Trophoblast cell (in vitro differentiated cells and primary cell): ENCODE measurements around the gene VCAM1.

Experiments
- DNase-seq, 2 donors: peaks; one replicate each; pipeline ENCODE4 v3.0.0-alpha.2; 2016
- H2AFZ ChIP-seq: 2 replicates; pipeline ENCODE4 v1.6.1; 2013; ENCODE audit warnings: low read length, moderate library complexity, mild to moderate bottlenecking; ENCODE audit not compliant: insufficient read depth, poor library complexity
- H2AK5ac ChIP-seq: 2 replicates; pipeline ENCODE4 v1.6.1; 2013; ENCODE audit warnings: mild to moderate bottlenecking, low read length
- H2BK120ac ChIP-seq: 2 replicates; pipeline ENCODE4 v1.6.1; 2013; ENCODE audit warnings: low read length, mild to moderate bottlenecking, moderate library complexity; ENCODE audit not compliant: insufficient read depth, poor library complexity
- H2BK12ac ChIP-seq: 2 replicates; pipeline ENCODE4 v1.6.1; 2013; ENCODE audit warnings: mild to moderate bottlenecking, low read length, moderate library complexity
- H2BK5ac ChIP-seq: 2 replicates; pipeline ENCODE4 v1.6.1; 2013; ENCODE audit warnings: low read length, low read depth, moderate library complexity, mild to moderate bottlenecking; ENCODE audit not compliant: poor library complexity
- H3K14ac ChIP-seq: 2 replicates; pipeline ENCODE4 v1.6.1; 2013; ENCODE audit warnings: mild to moderate bottlenecking, low read length
- H3K18ac ChIP-seq: 2 replicates; pipeline ENCODE4 v1.6.1; 2013; ENCODE audit warnings: mild to moderate bottlenecking, low read length
- H3K23ac ChIP-seq: 2 replicates; pipeline ENCODE4 v1.6.1; 2013; ENCODE audit warnings: low read length
- H3K27ac ChIP-seq: 2 replicates; pipeline ENCODE4 v1.5.1; 2013; ENCODE audit warnings: low read depth, mild to moderate bottlenecking, inconsistent platforms, low read length, moderate library complexity
- H3K27me3 ChIP-seq: 2 replicates; pipeline ENCODE4 v1.6.1; 2013; ENCODE audit warnings: inconsistent platforms, mild to moderate bottlenecking, low read length, moderate library complexity; ENCODE audit not compliant: insufficient read depth
- H3K36me3 ChIP-seq, 2 experiments: 1 replicate in 1 of 2; 2 replicates in 1 of 2; pipeline ENCODE4 v1.6.1; 2013; ENCODE audit warnings: low read length in 2 of 2, mild to moderate bottlenecking in 2 of 2, moderate library complexity in 1 of 2; ENCODE audit not compliant: insufficient read depth in 2 of 2, control insufficient read depth in 1 of 2
- H3K4ac ChIP-seq: 2 replicates; pipeline ENCODE4 v1.6.1; 2013; ENCODE audit warnings: low read depth, mild to moderate bottlenecking, low read length, moderate library complexity
- H3K4me1 ChIP-seq, 2 experiments: 1 replicate in 1 of 2; 2 replicates in 1 of 2; pipeline ENCODE4 v1.6.1; 2013; ENCODE audit warnings: low read length in 2 of 2, mild to moderate bottlenecking in 2 of 2, moderate library complexity in 1 of 2; ENCODE audit not compliant: insufficient read depth in 2 of 2, control insufficient read depth in 1 of 2
- H3K4me2 ChIP-seq: 2 replicates; pipeline ENCODE4 v1.6.1; 2013; ENCODE audit warnings: inconsistent platforms, mild to moderate bottlenecking, low read length, moderate library complexity
- H3K4me3 ChIP-seq: 2 replicates; pipeline ENCODE4 v1.5.1; 2013; ENCODE audit warnings: mild to moderate bottlenecking, low read depth, low read length, inconsistent platforms
- H3K79me1 ChIP-seq: one replicate; pipeline ENCODE4 v1.6.1; 2013; ENCODE audit warnings: low read length
- H3K79me2 ChIP-seq: 2 replicates; pipeline ENCODE4 v1.6.1; 2013; ENCODE audit warnings: low read length, mild to moderate bottlenecking; ENCODE audit not compliant: control insufficient read depth, insufficient read depth, poor library complexity
- H3K9ac ChIP-seq: 2 replicates; pipeline ENCODE4 v1.6.1; 2013; ENCODE audit warnings: mild to moderate bottlenecking, low read length
- H3K9me3 ChIP-seq: 2 replicates; pipeline ENCODE4 v1.6.1; 2013; ENCODE audit warnings: low read depth, mild to moderate bottlenecking, control low read depth, inconsistent platforms, low read length; ENCODE audit not compliant: insufficient read depth
- H4K12ac ChIP-seq: 2 replicates; pipeline ENCODE4 v1.6.1; 2013; ENCODE audit warnings: low read depth, mild to moderate bottlenecking, low read length, moderate library complexity
- H4K8ac ChIP-seq: 2 replicates; pipeline ENCODE4 v1.6.1; 2013; ENCODE audit warnings: low read depth, mild to moderate bottlenecking, low read length, moderate library complexity
- H4K91ac ChIP-seq: one replicate; pipeline ENCODE4 v1.6.1; 2013; ENCODE audit warnings: low read depth, mild to moderate bottlenecking, low read length, moderate library complexity
- WGBS: extraction: QIAGEN DNeasy Blood & Tissue Kit; methylation state at CpG from one replicate; pipeline ENCODE4 v1.1.7; 2013; ENCODE audit warnings: missing lambda C conversion rate; ENCODE audit not compliant: insufficient read length, insufficient coverage; ENCODE audit errors: extremely low coverage; 5-methylcytosine and 5-hydroxymethylcytosine counted together

VCAM1 gene

DNA sequence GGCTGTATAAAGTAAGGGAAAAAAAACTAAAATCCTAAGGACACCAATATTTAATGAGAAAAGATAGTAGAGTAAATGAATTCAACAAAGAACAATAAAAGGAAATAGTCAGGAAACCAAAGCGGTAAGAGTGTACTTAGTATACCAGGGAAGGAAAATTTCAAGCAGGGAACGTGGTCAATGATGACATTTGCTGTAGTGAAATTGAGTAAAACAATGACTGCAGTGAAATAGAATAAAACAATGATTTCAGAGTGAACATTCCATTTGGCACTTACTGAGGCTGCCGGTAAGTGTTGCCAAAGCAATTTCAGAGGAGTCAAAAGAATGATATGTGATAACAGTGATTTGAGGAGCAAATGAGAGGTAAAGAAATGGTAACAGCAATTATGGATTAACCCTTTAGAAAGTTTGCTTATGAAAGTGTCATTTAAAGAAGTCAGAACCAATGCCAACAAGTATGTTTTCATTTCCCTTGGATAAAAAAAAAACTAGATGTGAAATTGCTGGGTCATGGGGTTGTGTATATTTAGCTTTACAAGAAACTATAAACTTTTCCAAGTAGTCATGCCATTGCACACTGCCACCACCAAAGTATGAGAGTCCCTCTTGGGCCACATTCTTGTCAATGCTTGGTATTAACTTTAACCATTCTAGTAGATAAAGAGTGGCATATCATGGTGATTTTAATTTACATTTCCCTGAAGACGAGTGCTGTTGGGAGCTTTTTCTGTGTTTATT lies 50.5 kb downstream of the VCAM1 start:
- Histone ChIP-seq H3K4me3 (no peak overlapping the region), H4K12ac (no peak overlapping the region), H4K8ac (no peak overlapping the region), H3K79me2 (no peaks in the 10 kb centered on the region), H3K27me3 (no peaks in the 10 kb centered on the region), H3K79me1 (no peaks in the 10 kb centered on the region), H3K4ac (no peak overlapping the region), H3K9ac (no peak overlapping the region), H3K14ac (no peak overlapping the region), H2BK5ac (no peak overlapping the region), H3K27ac (no peak overlapping the region), H3K36me3 (no peaks in the 10 kb centered on the region), H2AFZ (no peak overlapping the region), H4K91ac (no peak overlapping the region), H2AK5ac (no peak overlapping the region), H3K18ac (no peak overlapping the region), H3K9me3 (no peaks in the 10 kb centered on the region), H3K4me1 (no peaks in the 10 kb centered on the region), H3K4me2 (no peak overlapping the region), H3K23ac (no peak overlapping the region), H2BK12ac (no peak overlapping the region), H2BK120ac (no peak overlapping the region)
- DNase-seq, result no peak
- no CpG with 5 or more reads among the region's 4 CpGs for WGBS

DNA sequence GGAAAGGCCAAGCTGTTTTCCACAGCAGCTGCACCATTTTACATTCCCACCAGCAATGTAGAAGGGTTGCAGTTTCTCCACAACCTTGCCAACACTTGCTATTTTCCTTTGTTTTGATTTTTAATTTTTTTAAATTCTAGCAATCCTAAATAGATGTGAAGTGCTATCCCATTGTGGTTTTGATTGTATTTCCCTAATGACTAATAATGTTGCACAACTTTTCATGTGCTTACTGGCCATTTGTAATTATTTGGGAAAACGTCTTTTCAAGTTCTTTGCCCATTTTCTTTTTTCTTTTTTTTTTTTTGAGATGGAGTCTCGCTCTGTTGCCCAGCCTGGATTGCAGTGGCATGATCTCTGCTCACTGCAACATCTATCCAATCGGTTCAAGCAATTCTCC lies 53.9 kb downstream of the VCAM1 start:
- Histone ChIP-seq H2BK120ac (no peak overlapping the region), H3K27ac (no peak overlapping the region), H3K4me1 (no peaks in the 10 kb centered on the region), H3K79me1 (no peaks in the 10 kb centered on the region), H4K8ac (no peak overlapping the region), H4K12ac (no peak overlapping the region), H3K79me2 (no peaks in the 10 kb centered on the region), H3K18ac (no peak overlapping the region), H3K36me3 (no peaks in the 10 kb centered on the region), H3K4ac (no peak overlapping the region), H3K9me3 (no peaks in the 10 kb centered on the region), H3K4me2 (no peak overlapping the region), H3K14ac (no peak overlapping the region), H2AFZ (no peak overlapping the region), H3K27me3 (no peaks in the 10 kb centered on the region), H2AK5ac (no peak overlapping the region), H3K4me3 (no peak overlapping the region), H2BK5ac (no peak overlapping the region), H3K9ac (no peak overlapping the region), H3K23ac (no peak overlapping the region), H4K91ac (no peak overlapping the region), H2BK12ac (no peak overlapping the region)
- no peak for DNase-seq
- no CpG with 5 or more reads among the region's 3 CpGs for WGBS

DNA sequence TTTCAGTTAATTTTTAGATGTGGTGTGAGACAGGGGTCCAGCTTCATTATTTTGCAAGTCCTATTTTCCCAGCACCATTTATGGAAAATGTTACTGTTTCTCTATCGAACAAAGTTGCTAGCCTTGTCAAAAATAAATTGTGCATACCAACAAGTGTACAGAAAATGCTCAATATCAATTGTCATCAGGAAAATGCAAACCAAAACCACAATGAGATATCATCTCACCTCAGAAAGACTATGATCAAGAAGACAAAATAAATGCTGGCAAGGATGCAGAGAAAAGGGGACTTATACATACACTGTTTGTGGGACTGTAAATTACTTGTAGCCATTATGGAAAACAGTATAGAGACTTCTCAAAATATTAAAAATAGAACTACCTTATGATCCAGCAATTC lies 54.8 kb downstream of the VCAM1 start:
- Histone ChIP-seq H3K79me2 (no peaks in the 10 kb centered on the region), H3K36me3 (no peaks in the 10 kb centered on the region), H3K14ac (no peak overlapping the region), H3K4ac (no peak overlapping the region), H3K4me2 (no peak overlapping the region), H3K27me3 (no peaks in the 10 kb centered on the region), H4K8ac (no peak overlapping the region), H3K23ac (no peak overlapping the region), H3K9ac (no peak overlapping the region), H4K91ac (no peak overlapping the region), H2AK5ac (no peak overlapping the region), H3K9me3 (no peaks in the 10 kb centered on the region), H2BK12ac (no peak overlapping the region), H4K12ac (no peak overlapping the region), H3K4me3 (no peak overlapping the region), H3K27ac (no peak overlapping the region), H3K4me1 (no peaks in the 10 kb centered on the region), H3K79me1 (no peaks in the 10 kb centered on the region), H3K18ac (no peak overlapping the region), H2AFZ (no peak overlapping the region), H2BK120ac (no peak overlapping the region), H2BK5ac (no peak overlapping the region)
- DNase-seq, result no peak
- WGBS, result no CpG with 5 or more reads among the region's 1 CpG

DNA sequence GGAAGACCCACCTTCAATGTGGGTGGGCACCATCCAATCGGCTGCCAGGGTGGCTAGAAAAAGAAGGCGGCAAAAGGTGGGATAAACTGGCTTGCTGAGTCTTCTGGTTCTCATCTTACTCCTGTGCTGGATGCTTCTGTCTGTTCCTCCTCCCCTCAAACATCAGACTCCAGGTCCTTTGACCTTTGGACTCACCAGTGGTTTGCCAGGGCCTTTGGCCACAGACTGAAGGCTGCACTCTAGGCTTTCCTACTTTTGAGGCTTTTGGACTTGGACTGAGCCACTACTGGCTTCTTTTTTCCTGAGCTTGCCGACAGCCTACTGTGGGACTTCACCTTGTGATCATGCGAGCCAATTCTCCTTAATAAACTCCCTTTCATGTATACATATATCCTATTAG lies 55.9 kb downstream of the VCAM1 start:
- no peak overlapping the region for H2BK12ac ChIP-seq
- H4K8ac ChIP-seq, result no peak overlapping the region
- no CpG with 5 or more reads among the region's 4 CpGs for WGBS
- no peaks in the 10 kb centered on the region for H3K36me3 ChIP-seq
- H3K4me3 ChIP-seq, result no peak overlapping the region
- no peak overlapping the region for H3K4ac ChIP-seq
- no peak overlapping the region for H2AFZ ChIP-seq
- no peaks in the 10 kb centered on the region for H3K79me2 ChIP-seq
- H2AK5ac ChIP-seq, result no peak overlapping the region
- no peaks in the 10 kb centered on the region for H3K4me1 ChIP-seq
- no peak overlapping the region for H3K23ac ChIP-seq
- no peaks in the 10 kb centered on the region for H3K27me3 ChIP-seq
- H3K79me1 ChIP-seq, result no peaks in the 10 kb centered on the region
- H2BK120ac ChIP-seq, result no peak overlapping the region
- H4K12ac ChIP-seq, result no peak overlapping the region
- no peak overlapping the region for H3K4me2 ChIP-seq
- DNase-seq, result no peak
- H3K18ac ChIP-seq, result no peak overlapping the region
- H4K91ac ChIP-seq, result no peak overlapping the region
- H3K27ac ChIP-seq, result no peak overlapping the region
- H3K14ac ChIP-seq, result no peak overlapping the region
- no peak overlapping the region for H2BK5ac ChIP-seq
- no peak overlapping the region for H3K9ac ChIP-seq
- no peaks in the 10 kb centered on the region for H3K9me3 ChIP-seq
